ENCODE measurements around the gene SLC12A3.

- no peak for TF ChIP-seq EP300 (IDR thresholded peaks at IDR 0.05)
- TF ChIP-seq CTCF (IDR thresholded peaks at IDR 0.05): no peak
- no peak for TF ChIP-seq POLR2AphosphoS5 (IDR thresholded peaks at IDR 0.05)
Measured at GRCh38 chr16:56927471-56927870, 62.5 kb downstream of the SLC12A3 start.

Measured in gastroesophageal sphincter (tissue), 3 donors.